IMR-90 (cell line): Measurements from ENCODE around the gene ERC2.
"Not testable (repeated sequence)": the region's sequence is repeated elsewhere in the genome, so short reads cannot be mapped to it uniquely, and the experiment has no call there.

ENCODE experiments used
- POLR2A ChIP-seq: IDR thresholded peaks from 2 replicates; pipeline ENCODE4 v1.6.1; 2012; ENCODE audit warnings: mild to moderate bottlenecking, low read depth, low read length
- RAD21 ChIP-seq: IDR thresholded peaks from 2 replicates; pipeline ENCODE4 v1.6.1; 2012; ENCODE audit warnings: low read length, improper control_type of control experiment
- RCOR1 ChIP-seq: IDR thresholded peaks from 2 replicates; pipeline ENCODE4 v1.6.1; 2012; ENCODE audit warnings: mild to moderate bottlenecking, low read length, improper control_type of control experiment; ENCODE audit not compliant: insufficient replicate concordance

DNA sequence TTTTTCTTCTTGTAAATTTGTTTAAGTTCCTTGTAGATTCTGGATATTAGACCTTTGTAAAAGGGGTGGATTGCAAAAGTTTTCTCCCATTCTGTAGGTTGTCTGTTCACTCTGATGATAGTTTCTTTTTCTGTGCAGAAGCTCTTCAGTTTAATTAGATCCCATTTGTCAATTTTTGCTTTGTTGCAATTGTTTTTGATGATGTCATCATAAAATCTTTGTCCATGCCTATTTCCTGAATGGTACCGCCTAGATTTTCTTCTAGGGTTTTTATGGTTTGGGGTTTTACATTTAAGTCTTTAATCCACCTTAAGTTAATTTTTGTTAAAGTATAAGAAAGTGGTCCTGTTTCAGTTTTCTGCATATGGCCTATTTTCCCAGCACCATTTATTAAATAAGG lies 401.9 kb downstream of the ERC2 start:
- TF ChIP-seq POLR2A, RCOR1, RAD21: not testable (repeated sequence)
